M059J (cell line): ENCODE data around the gene ZNF581. TPM values are rescaled to one million over a fixed set of nuclear protein-coding genes. Genes with fewer than 3 reads are reported as not detected.

ENCODE experiments used
- DNase-seq: peaks from one replicate; pipeline ENCODE4 v3.0.0-alpha.2; 2012; ENCODE audit warnings: low read depth
- total RNA-seq: library from RNA; depleted of rRNA; stranded (reverse); fragments of >200 nt; shearing (Covaris generic); gene quantifications from 2 replicates; pipeline ENCODE4 v1.2.3, GENCODE V29; 2014; rRNA removed

Gene ZNF581
- total RNA-seq, 1 experiment from 2014 or later, result 12.6 TPM

GRCh38 chr19:55693336-55693974, 50.0 kb downstream of the ZNF581 start:
- DNase-seq, result no peak

- DNase-seq, result no peak
These were observed 50.8 kb downstream of the ZNF581 start for GRCh38 chr19:55694241-55694655.

GRCh38 chr19:55694656-55695491, 51.4 kb downstream of the ZNF581 start:
- DNase-seq, result no peak

Other genes with a start within 250 kb of the ZNF581 start
- 192 and 378 TPM in 2 replicates for gene UBE2S, start 235.9 kb upstream of the ZNF581 start, total RNA-seq
- not detected in 2 replicates for gene SHISA7, start 200.3 kb upstream of the ZNF581 start, total RNA-seq
- 123 and 134 TPM in 2 replicates for gene ISOC2, start 182.0 kb upstream of the ZNF581 start, total RNA-seq
- not detected in 2 replicates for gene C19orf85, start 178.9 kb upstream of the ZNF581 start, total RNA-seq
- gene ZNF628, start 167.0 kb upstream of the ZNF581 start, total RNA-seq, result 8.8 and 13.9 TPM in 2 replicates
- 14.4 and 26.1 TPM in 2 replicates for gene NAT14, start 158.5 kb upstream of the ZNF581 start, total RNA-seq
- 1.8 and 7.2 TPM in 2 replicates for gene SSC5D, start 155.2 kb upstream of the ZNF581 start, total RNA-seq
- 0.20 TPM in 1 of 2 replicates, not detected in the other for gene SBK2, start 106.5 kb upstream of the ZNF581 start, total RNA-seq
- gene SBK3, start 98.1 kb upstream of the ZNF581 start, total RNA-seq, result not detected in 2 replicates
- 1.6 and 4.3 TPM in 2 replicates for gene ZNF579, start 62.8 kb upstream of the ZNF581 start, total RNA-seq
- 0.81 and 6.3 TPM in 2 replicates for gene FIZ1, start 44.1 kb upstream of the ZNF581 start, total RNA-seq
- 11.7 and 14.7 TPM in 2 replicates for gene ZNF524, start 43.4 kb upstream of the ZNF581 start, total RNA-seq
- gene ZNF865, start 38.0 kb upstream of the ZNF581 start, total RNA-seq, result 1.4 and 2.5 TPM in 2 replicates
- gene ZNF784, start 19.1 kb upstream of the ZNF581 start, total RNA-seq, result 2.2 and 5.1 TPM in 2 replicates
- gene ZNF580, start 2.6 kb upstream of the ZNF581 start, total RNA-seq, result 18.2 and 20.9 TPM in 2 replicates
- 4.9 and 5.1 TPM in 2 replicates for gene CCDC106, start 4.6 kb downstream of the ZNF581 start, total RNA-seq
- 140 and 148 TPM in 2 replicates for gene U2AF2, start 11.4 kb downstream of the ZNF581 start, total RNA-seq
- gene EPN1, start 31.6 kb downstream of the ZNF581 start, total RNA-seq, result 27.7 and 102 TPM in 2 replicates
- not detected in 2 replicates for gene NLRP9, start 94.8 kb downstream of the ZNF581 start, total RNA-seq
- not detected in 2 replicates for gene RFPL4A, start 115.4 kb downstream of the ZNF581 start, total RNA-seq
- gene RFPL4AL1, start 125.5 kb downstream of the ZNF581 start, total RNA-seq, result not detected in 2 replicates
- gene NLRP11, start 188.3 kb downstream of the ZNF581 start, total RNA-seq, result 2.4 and 4.4 TPM in 2 replicates
- gene NLRP4, start 192.9 kb downstream of the ZNF581 start, total RNA-seq, result 0.05 TPM in 1 of 2 replicates, not detected in the other